GM21447 (cell line): ENCODE results near the gene KRT84.
"Not testable (repeated sequence)": the region's sequence is repeated elsewhere in the genome, so short reads cannot be mapped to it uniquely, and the experiment has no call there.

ENCODE experiments used
- ATAC-seq: cut with Tn5 transposase; IDR thresholded peaks from one replicate; pipeline ENCODE4 v1.9.1; 2021; ENCODE audit not compliant: unreplicated experiment

The KRT84 gene

GRCh38 chr12:52413202-52413601, 27.8 kb upstream of the KRT84 start:
- no peak for ATAC-seq

- ATAC-seq: no peak
These were observed 26.4 kb upstream of the KRT84 start for GRCh38 chr12:52411815-52412214.

GRCh38 chr12:52410589-52411248, 25.3 kb upstream of the KRT84 start:
- not testable (repeated sequence) for ATAC-seq

- ATAC-seq: no peak
These were observed 22.5 kb upstream of the KRT84 start for GRCh38 chr12:52407918-52408317.

GRCh38 chr12:52405922-52406385, 20.5 kb upstream of the KRT84 start, which contains the start of gene KRT82:
KRT82 (minus strand) TSS chr12:52406335; CDS start chr12:52406277, 58 bp downstream.
- no peak for ATAC-seq

- ATAC-seq: no peak
These were observed 19.5 kb upstream of the KRT84 start for GRCh38 chr12:52404951-52405350.

GRCh38 chr12:52403561-52403960, 18.1 kb upstream of the KRT84 start:
- no peak for ATAC-seq

GRCh38 chr12:52402873-52403540, 17.6 kb upstream of the KRT84 start:
- no peak for ATAC-seq

GRCh38 chr12:52402377-52402776, 16.9 kb upstream of the KRT84 start:
- no peak for ATAC-seq

GRCh38 chr12:52401926-52402325, 16.5 kb upstream of the KRT84 start:
- ATAC-seq: no peak

GRCh38 chr12:52401526-52401925, 16.1 kb upstream of the KRT84 start:
- no peak for ATAC-seq

- ATAC-seq: no peak
These were observed 15.5 kb upstream of the KRT84 start for GRCh38 chr12:52400906-52401305.

GRCh38 chr12:52399756-52400155, 14.3 kb upstream of the KRT84 start:
- ATAC-seq: no peak

- ATAC-seq: no peak
These were observed 12.7 kb upstream of the KRT84 start for GRCh38 chr12:52398176-52398575.

- no peak for ATAC-seq
These were observed 11.2 kb upstream of the KRT84 start for GRCh38 chr12:52396656-52397055.

GRCh38 chr12:52395761-52396434, 10.4 kb upstream of the KRT84 start:
- ATAC-seq: no peak

GRCh38 chr12:52394836-52395405, 9.5 kb upstream of the KRT84 start:
- no peak for ATAC-seq

GRCh38 chr12:52392465-52393007, 7.1 kb upstream of the KRT84 start:
- no peak for ATAC-seq

- no peak for ATAC-seq
These were observed 6.2 kb upstream of the KRT84 start for GRCh38 chr12:52391618-52392002.

GRCh38 chr12:52390739-52391617, 5.5 kb upstream of the KRT84 start:
- no peak for ATAC-seq
